ENCODE measurements around the gene GPHN. TPM values are rescaled to one million over a fixed set of nuclear protein-coding genes. Genes with fewer than 3 reads are reported as not detected.

GPHN gene
- total RNA-seq, 1 donor = 8.3 TPM

- H3K36me3 ChIP-seq (ENCODE audit: insufficient read depth, low read length) = no peaks in the 10 kb centered on the region
- no peaks in the 10 kb centered on the region for H3K79me2 ChIP-seq (ENCODE audit: insufficient read depth, low read length)
- no peaks in the 10 kb centered on the region for H3K9me3 ChIP-seq (ENCODE audit: low read depth, low read length)
- no peaks in the 10 kb centered on the region for H3K4me1 ChIP-seq (ENCODE audit: insufficient read depth, low read length)
- H4K20me1 ChIP-seq (ENCODE audit: insufficient read depth, low read length) = no peaks in the 10 kb centered on the region
- no peak overlapping the region for H3K4me3 ChIP-seq (ENCODE audit: insufficient read depth, low read length)
- TF ChIP-seq CTCF (IDR thresholded peaks at IDR 0.05; ENCODE audit: extremely low read depth, low read depth, low read length) = no peak
- no peak overlapping the region for H3K4me2 ChIP-seq (ENCODE audit: insufficient read depth, low read length)
- no peak overlapping the region for H2AFZ ChIP-seq (ENCODE audit: low read length)
- no peak for DNase-seq (ENCODE audit: insufficient read length, low spot score, missing footprints)
- no peak overlapping the region for H3K27ac ChIP-seq (ENCODE audit: low read depth, low read length)
- H3K27me3 ChIP-seq (ENCODE audit: insufficient read depth, low read length) = no peaks in the 10 kb centered on the region
Observed at GRCh38 chr14:66649498-66649897, 141.6 kb downstream of the GPHN start.

GRCh38 chr14:66650491-66650911 is 142.6 kb downstream of the GPHN start:
- Histone ChIP-seq H3K27ac (ENCODE audit: low read depth, low read length) (no peak overlapping the region), H3K79me2 (ENCODE audit: insufficient read depth, low read length) (no peaks in the 10 kb centered on the region)
- no peak for TF ChIP-seq CTCF (IDR thresholded peaks at IDR 0.05; ENCODE audit: extremely low read depth, low read depth, low read length)

GRCh38 chr14:66651536-66652220 is 143.7 kb downstream of the GPHN start:
- Histone ChIP-seq H3K4me2 (ENCODE audit: insufficient read depth, low read length) (no peak overlapping the region), H3K4me3 (ENCODE audit: insufficient read depth, low read length) (no peak overlapping the region), H3K27ac (ENCODE audit: low read depth, low read length) (no peak overlapping the region), H3K79me2 (ENCODE audit: insufficient read depth, low read length) (no peaks in the 10 kb centered on the region), H3K4me1 (ENCODE audit: insufficient read depth, low read length) (no peaks in the 10 kb centered on the region), H4K20me1 (ENCODE audit: insufficient read depth, low read length) (no peaks in the 10 kb centered on the region), H3K27me3 (ENCODE audit: insufficient read depth, low read length) (no peaks in the 10 kb centered on the region), H3K9me3 (ENCODE audit: low read depth, low read length) (no peaks in the 10 kb centered on the region), H2AFZ (ENCODE audit: low read length) (no peak overlapping the region), H3K36me3 (ENCODE audit: insufficient read depth, low read length) (no peaks in the 10 kb centered on the region)
- DNase-seq (ENCODE audit: insufficient read length, low spot score, missing footprints) = no peak
- TF ChIP-seq CTCF (IDR thresholded peaks at IDR 0.05; ENCODE audit: extremely low read depth, low read depth, low read length) = no peak

More at GRCh38 chr14:66650491-66650911, 142.6 kb downstream of the GPHN start:
- H3K4me3 ChIP-seq (ENCODE audit: insufficient read depth, low read length) = no peak overlapping the region
- H3K9me3 ChIP-seq (ENCODE audit: low read depth, low read length) = no peaks in the 10 kb centered on the region
- H2AFZ ChIP-seq (ENCODE audit: low read length) = no peak overlapping the region
- no peak overlapping the region for H3K4me2 ChIP-seq (ENCODE audit: insufficient read depth, low read length)
- H4K20me1 ChIP-seq (ENCODE audit: insufficient read depth, low read length) = no peaks in the 10 kb centered on the region
- H3K36me3 ChIP-seq (ENCODE audit: insufficient read depth, low read length) = no peaks in the 10 kb centered on the region
- no peak for DNase-seq (ENCODE audit: insufficient read length, low spot score, missing footprints)
- H3K27me3 ChIP-seq (ENCODE audit: insufficient read depth, low read length) = no peaks in the 10 kb centered on the region
- no peaks in the 10 kb centered on the region for H3K4me1 ChIP-seq (ENCODE audit: insufficient read depth, low read length)

GRCh38 chr14:66652525-66653106 is 144.7 kb downstream of the GPHN start:
- no peaks in the 10 kb centered on the region for H4K20me1 ChIP-seq (ENCODE audit: insufficient read depth, low read length)
- no peaks in the 10 kb centered on the region for H3K79me2 ChIP-seq (ENCODE audit: insufficient read depth, low read length)
- no peaks in the 10 kb centered on the region for H3K27me3 ChIP-seq (ENCODE audit: insufficient read depth, low read length)
- no peak overlapping the region for H3K4me2 ChIP-seq (ENCODE audit: insufficient read depth, low read length)
- peaks cover 3% of the 10 kb centered on the region for H3K9me3 ChIP-seq (ENCODE audit: low read depth, low read length)
- TF ChIP-seq CTCF (IDR thresholded peaks at IDR 0.05; ENCODE audit: extremely low read depth, low read depth, low read length) = no peak
- no peaks in the 10 kb centered on the region for H3K4me1 ChIP-seq (ENCODE audit: insufficient read depth, low read length)
- H3K27ac ChIP-seq (ENCODE audit: low read depth, low read length) = no peak overlapping the region
- H3K4me3 ChIP-seq (ENCODE audit: insufficient read depth, low read length) = no peak overlapping the region
- H3K36me3 ChIP-seq (ENCODE audit: insufficient read depth, low read length) = no peaks in the 10 kb centered on the region
- DNase-seq (ENCODE audit: insufficient read length, low spot score, missing footprints) = no peak
- H2AFZ ChIP-seq (ENCODE audit: low read length) = no peak overlapping the region
